GM10266 (cell line): Measurements from ENCODE around the gene PPP2R2D.

Experiments
- DNase-seq: peaks from one replicate; pipeline ENCODE4 v3.0.0; 2012; ENCODE audit errors: extremely low spot score
- CTCF ChIP-seq: IDR thresholded peaks from 2 replicates; pipeline ENCODE4 v1.5.1; 2012; ENCODE audit warnings: mild to moderate bottlenecking, low read depth; ENCODE audit not compliant: control insufficient read depth, insufficient read depth; ENCODE audit errors: missing control alignments

The PPP2R2D gene

GRCh38 chr10:131855461-131856401 lies 45.1 kb upstream of the PPP2R2D start:
- DNase-seq: no peak
- TF ChIP-seq CTCF: no peak

GRCh38 chr10:131856441-131857094 lies 44.2 kb upstream of the PPP2R2D start:
- DNase-seq: no peak
- TF ChIP-seq CTCF: no peak

- no peak for DNase-seq
- no peak for TF ChIP-seq CTCF
Observed at GRCh38 chr10:131857156-131858117, 43.4 kb upstream of the PPP2R2D start.

- no peak for TF ChIP-seq CTCF
- DNase-seq: no peak
Observed at GRCh38 chr10:131858118-131858515, 42.7 kb upstream of the PPP2R2D start.

- no peak for TF ChIP-seq CTCF
- no peak for DNase-seq
Observed at GRCh38 chr10:131858583-131859340, 42.0 kb upstream of the PPP2R2D start.

- TF ChIP-seq CTCF: no peak
- no peak for DNase-seq
Observed at GRCh38 chr10:131859341-131860020, 41.3 kb upstream of the PPP2R2D start.
